LHCN-M2 (cell line): ENCODE measurements around the gene BTF3L4. TPM values are rescaled to one million over a fixed set of nuclear protein-coding genes. Genes with fewer than 3 reads are reported as not detected.
"Not testable (repeated sequence)": the region's sequence is repeated elsewhere in the genome, so short reads cannot be mapped to it uniquely, and the experiment has no call there.

Experiments used
- DNase-seq: peaks from one replicate; pipeline ENCODE4 v3.0.0-alpha.2; 2012; ENCODE audit warnings: low read depth
- polyA plus RNA-seq: library from polyadenylated mRNA; unstranded; fragments of >200 nt; gene quantifications from one replicate; pipeline ENCODE4 v1.2.1, GENCODE V29; 2012; ENCODE audit warnings: missing spikeins
- total RNA-seq: library from RNA; depleted of rRNA; stranded (reverse); fragments of >200 nt; gene quantifications from 2 replicates; pipeline ENCODE4 v1.2.3, GENCODE V29; 2014; rRNA removed

BTF3L4 gene
- total RNA-seq, result 56.1 and 68.6 TPM in 2 replicates
- polyA plus RNA-seq, result 34.4 TPM

- peak; percentile 92 for DNase-seq
Observed at GRCh38 chr1:52056163-52056936, at the start of gene BTF3L4. Gene BTF3L4 (plus strand): TSS chr1:52056295. CDS start chr1:52059848, 3,553 bp downstream.

DNA sequence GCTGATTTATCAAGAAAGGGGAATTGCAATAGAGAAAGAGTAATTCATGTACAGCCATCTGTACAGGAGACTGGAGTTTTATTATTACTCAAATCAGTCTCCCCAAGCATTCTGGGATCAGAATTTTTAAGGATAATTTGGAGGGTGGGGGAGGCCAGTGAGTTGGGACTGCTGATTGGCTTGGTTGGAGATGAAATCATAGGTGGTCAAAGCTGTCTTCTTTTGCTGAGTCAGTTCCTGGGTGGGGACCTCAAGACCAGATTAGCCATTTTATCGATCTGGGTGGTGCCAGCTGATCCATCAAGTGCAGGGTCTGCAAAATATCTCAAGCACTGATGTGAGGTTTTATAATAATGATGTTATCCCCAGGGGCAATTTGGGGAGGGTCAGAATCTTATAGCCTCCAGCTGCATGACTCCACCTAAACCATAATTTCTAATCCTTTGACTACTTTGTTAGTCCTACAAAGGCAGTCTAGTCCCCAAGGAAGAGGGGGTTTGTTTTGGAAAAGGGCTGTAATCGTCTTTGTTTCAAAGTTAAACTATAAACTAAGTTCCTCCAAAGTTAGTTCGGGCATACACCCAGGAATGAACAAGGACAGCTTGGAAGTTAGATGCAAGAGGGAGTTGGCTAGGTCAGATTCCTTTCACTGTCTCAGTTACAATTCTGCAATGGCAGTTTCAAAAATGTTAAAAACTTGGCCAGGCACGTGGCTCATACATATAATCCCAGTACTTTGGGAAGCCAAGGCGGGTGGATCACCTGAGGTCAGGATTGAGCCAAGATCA, 48.7 kb upstream of the BTF3L4 start:
- no peak for DNase-seq

DNA sequence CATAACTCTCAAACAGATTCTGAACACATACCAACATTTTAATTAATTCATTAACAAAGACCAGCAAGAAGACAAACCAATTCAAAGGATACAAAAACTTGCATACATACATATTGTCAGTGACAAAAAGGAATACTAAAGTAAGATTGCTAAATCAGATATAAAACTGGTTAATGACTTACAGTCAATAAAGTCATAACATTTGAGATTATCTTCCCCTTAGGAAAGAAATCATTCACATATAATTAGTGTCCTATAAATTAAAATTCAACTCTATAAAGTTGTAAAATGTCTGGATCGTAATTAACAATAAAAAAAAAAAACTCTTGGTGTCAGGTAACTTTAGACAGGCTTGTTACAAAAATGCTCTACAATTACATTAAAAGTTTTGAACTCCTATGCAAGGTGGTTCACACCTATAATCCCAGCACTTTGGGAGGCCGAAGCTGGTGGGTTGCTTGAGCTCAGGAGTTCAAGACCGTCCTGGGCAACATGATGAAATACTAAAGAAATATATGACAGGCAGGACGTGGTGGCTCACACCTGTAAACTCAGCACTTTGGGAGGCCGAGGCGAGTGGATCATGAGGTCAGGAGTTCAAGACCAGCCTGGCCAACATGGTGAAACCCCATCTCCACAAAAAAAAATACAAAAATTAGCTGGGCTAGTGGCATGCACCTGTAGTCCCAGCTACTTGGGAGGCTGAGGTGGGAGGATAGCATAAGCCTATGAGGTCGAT, 47.9 kb upstream of the BTF3L4 start:
- no peak for DNase-seq

DNA sequence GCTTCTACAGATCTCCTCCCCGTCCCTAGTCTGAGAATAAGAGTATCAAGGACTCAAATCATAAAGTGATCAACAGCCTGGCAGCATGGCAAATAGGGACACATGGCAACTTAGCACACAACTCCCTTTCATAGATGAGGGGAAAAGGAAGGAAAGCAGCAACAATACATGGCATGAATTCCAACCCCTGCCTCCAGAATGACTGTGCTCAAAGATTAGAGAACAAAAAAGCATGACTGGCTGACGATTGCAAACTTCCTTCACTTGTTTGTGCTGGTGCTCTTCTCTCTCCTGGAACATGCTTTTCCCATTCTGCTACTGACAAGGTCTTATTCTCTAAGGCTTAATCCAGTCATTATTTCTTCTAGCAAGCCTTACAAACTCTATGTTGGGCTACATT, 34.0 kb upstream of the BTF3L4 start:
- no peak for DNase-seq

DNA sequence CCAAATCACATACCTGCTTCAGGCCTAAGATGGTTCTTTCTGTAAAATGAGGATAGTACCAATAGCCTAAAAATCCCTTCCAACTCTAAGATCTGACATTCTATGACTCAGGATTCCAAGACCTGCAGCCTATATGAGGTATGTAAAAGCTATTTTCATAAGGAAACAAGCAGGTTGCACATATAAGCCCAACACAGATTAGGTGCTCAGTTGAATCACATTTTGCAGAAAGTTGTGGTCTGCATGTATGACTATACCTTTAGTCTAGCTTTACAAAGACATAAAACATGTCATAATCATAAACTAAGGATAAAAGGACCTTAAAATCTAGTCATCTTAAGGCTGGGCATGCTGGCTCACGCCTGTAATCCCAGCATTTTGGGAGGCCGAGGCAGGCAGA, 29.8 kb upstream of the BTF3L4 start:
- DNase-seq, result no peak

- no peak for DNase-seq
Observed at GRCh38 chr1:52028328-52028727, 27.8 kb upstream of the BTF3L4 start.

- DNase-seq, result not testable (repeated sequence)
Observed at GRCh38 chr1:52028839-52029238, 27.3 kb upstream of the BTF3L4 start.

GRCh38 chr1:52032124-52032784, 23.8 kb upstream of the BTF3L4 start:
- no peak for DNase-seq

DNA sequence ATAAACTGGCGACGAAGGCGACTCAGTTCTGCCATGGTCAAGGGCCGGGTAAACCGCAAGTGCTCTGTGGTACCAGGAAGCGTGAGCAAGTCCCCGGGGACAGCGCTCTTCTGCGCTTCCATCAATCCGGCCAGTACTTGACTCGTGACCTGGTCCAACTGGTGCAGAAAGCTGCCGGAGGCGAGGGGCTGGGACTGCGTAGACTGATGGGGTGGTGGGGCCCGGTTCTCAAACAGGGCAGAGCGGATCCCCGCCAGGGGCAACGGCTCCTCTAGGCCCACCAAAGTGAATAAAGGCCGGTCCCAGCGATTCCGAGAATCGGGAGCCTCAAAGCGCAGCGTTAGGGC, 23.3 kb upstream of the BTF3L4 start:
- peak; percentile 81 for DNase-seq

DNA sequence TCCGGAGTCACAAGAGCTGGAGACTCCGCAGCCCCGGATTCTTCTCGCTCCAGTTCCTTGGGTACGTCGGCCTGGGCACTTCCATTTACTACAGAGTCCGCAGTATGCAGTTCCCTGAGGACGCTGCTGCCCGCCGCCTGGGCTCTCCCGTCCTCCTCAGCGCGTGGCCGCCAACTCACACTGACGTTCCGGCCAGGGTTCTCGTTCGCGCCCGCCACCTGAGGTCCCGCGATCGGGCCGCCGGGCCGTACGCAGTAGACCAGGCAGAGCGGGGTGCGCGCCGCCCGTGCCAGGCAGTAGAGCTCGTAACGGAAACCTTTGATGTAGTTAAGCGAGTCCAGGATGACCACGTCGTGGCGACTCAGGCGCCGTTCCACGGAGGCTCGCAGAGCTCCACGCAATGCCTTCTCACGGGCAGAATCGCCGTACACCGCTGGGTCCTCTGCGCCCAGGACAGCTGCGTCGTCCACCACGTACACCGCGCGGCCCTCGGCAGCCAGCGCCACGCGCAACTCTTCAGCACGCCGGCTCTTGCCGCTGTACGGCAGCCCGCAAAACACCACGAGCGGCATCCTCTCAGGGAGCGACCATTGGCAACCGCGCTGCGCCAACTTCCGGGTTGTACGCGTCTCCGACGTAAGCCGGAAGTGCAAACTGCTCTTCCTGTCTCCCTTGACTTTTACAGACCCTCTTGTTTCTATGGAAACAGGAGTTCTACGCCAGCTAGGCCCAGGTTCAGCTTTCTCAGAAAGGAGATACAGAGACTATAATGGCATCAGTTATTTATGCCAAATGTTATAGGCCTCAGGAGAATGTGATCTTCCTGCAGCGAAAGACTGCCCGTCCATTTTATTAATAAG, 22.7 kb upstream of the BTF3L4 start, which contains the start of gene KTI12:
Gene KTI12, minus strand, starts transcription at position 621 of the 860 bp plus-strand sequence. Its CDS starts 49 bp downstream, at position 572.
- peak; percentile 90 for DNase-seq

DNA sequence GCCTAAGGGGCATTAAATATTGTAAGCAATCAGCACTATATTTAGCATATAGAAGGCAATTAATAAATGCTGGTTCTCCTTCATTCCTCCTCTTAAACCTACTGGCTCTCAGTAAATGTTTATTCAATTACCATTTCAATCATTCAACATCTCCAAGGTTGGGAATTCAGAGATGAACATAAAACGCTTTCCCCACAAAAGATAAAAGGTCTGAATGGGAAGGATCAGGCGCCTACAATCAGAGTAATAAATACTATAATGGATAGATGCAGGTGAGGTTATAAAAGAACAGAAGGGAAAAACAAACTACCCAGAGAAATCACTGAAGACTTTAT, 22.1 kb upstream of the BTF3L4 start:
- DNase-seq, result no peak

- peak; percentile 66 for DNase-seq
Observed at GRCh38 chr1:52037402-52037814, 18.7 kb upstream of the BTF3L4 start.

DNA sequence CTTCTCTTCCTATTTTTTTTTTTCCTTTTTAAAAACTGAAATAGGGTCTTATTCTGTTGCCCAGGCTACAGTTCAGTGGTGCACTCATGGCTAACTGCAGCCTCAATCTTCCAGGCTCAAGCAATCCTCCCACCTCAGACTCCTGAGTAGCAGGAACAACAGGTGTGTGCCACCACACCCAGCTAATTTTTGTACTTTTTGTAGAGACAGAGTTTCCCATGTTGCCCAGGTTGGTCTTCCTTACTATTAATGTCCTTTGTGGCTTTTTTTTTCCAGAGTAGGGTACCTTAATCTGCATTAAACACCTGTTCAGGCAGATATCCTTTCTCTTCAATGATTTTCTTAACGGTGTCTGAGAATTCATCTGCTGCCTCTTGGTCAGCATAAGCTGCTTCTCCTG, 18.2 kb upstream of the BTF3L4 start:
- no peak for DNase-seq

GRCh38 chr1:52041551-52042185, 14.4 kb upstream of the BTF3L4 start:
- no peak for DNase-seq

DNA sequence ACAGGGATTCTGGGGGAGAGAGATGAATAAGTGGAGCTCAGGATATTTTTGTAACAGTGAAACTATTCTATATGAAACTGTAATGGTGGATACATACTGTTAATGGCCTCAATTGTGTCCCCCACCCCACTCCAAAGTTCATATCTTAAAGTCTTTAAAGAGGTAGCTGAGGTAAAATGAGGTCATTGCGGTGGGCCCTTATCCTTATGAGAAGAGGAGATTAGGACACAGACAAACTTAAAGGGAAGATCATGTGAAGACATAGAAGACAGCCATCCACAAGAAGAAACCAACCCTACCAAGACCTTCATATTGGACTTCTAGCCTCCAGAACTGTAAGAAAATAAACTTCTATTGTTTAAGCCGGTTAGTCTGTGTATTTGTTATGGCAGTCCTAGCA, 10.9 kb upstream of the BTF3L4 start:
- no peak for DNase-seq

- not testable (repeated sequence) for DNase-seq
Observed at GRCh38 chr1:52045666-52046195, 10.4 kb upstream of the BTF3L4 start.

DNA sequence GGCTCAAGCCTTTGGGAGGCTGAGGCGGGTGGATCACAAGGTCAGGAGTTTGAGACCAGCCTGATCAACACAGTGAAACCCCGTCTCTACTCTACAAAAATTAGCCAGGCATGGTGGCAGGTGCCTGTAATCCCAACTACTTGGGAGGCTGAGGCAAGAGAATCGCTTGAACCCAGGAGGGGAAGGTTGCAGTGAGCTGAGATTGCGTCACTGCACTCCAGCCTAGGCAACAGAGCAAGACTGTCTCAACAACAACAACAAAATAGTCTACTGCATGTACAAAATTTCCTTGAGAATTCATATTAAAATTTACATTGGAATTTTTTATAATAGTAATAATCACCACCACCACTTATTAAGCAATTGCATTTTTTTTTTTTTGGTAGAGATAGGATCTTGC, 6.8 kb upstream of the BTF3L4 start:
- not testable (repeated sequence) for DNase-seq

DNA sequence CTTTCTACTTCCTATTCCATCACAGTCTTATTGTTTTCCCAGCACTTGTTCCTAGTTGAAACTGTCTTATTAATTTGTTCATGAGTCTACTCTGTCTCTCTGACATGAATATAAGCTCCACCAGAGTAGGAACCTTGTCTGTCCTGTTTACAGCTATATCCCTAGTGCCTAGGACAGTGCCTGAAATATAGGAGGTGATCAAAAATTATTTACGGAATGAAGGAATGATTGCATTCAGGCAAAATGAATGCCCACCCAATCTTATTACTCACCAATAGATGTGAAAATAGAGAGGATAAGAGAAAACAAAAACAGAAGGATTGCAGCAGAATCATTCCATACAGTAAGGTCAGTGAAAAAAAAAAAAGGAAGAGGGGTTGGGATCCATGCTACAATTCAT, 2.2 kb upstream of the BTF3L4 start:
- no peak for DNase-seq

- DNase-seq, result no peak
Observed at GRCh38 chr1:52054496-52055065, 1.5 kb upstream of the BTF3L4 start.
